ENCODE results near the gene SEMA3D. TPM values are rescaled to one million over a fixed set of nuclear protein-coding genes. Genes with fewer than 3 reads are reported as not detected.

The SEMA3D gene
- total RNA-seq, 4 donors from 2014 or later, result 1.9 to 4.2 (median 2.6) TPM

DNA sequence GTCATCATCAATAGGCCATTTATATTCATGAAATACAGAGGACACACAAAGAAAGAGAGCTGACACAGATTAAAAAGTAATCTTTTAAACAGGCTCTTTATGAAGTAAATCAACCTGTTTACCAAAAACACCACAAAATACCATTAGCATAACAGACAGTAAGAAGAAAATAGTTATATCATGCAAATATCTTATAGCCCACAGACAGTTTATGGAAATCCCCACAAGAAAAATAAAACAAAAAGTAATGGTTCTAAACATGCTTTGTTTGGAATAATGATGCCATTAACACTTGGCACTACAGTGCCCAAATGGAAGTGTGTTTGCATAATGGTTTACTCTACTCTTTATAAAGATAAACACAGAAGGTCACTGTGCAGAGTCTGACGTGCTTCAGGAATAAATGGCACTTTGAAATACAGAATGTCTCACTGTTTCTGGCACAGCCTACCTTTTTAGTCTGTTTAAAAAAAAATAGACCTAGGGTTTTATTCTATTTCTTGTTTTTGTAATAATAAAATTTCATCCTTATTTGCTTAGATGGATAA, 30.1 kb downstream of the SEMA3D start:
- TF ChIP-seq, protein P1, sequence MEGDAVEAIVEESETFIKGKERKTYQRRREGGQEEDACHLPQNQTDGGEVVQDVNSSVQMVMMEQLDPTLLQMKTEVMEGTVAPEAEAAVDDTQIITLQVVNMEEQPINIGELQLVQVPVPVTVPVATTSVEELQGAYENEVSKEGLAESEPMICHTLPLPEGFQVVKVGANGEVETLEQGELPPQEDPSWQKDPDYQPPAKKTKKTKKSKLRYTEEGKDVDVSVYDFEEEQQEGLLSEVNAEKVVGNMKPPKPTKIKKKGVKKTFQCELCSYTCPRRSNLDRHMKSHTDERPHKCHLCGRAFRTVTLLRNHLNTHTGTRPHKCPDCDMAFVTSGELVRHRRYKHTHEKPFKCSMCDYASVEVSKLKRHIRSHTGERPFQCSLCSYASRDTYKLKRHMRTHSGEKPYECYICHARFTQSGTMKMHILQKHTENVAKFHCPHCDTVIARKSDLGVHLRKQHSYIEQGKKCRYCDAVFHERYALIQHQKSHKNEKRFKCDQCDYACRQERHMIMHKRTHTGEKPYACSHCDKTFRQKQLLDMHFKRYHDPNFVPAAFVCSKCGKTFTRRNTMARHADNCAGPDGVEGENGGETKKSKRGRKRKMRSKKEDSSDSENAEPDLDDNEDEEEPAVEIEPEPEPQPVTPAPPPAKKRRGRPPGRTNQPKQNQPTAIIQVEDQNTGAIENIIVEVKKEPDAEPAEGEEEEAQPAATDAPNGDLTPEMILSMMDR (IDR thresholded peaks at IDR 0.05; ENCODE audit: low read depth), result no peak

- TF ChIP-seq, protein P1 (IDR thresholded peaks at IDR 0.05; ENCODE audit: low read depth), result no peak
These were observed 32.4 kb downstream of the SEMA3D start for GRCh38 chr7:85154282-85154937.

DNA sequence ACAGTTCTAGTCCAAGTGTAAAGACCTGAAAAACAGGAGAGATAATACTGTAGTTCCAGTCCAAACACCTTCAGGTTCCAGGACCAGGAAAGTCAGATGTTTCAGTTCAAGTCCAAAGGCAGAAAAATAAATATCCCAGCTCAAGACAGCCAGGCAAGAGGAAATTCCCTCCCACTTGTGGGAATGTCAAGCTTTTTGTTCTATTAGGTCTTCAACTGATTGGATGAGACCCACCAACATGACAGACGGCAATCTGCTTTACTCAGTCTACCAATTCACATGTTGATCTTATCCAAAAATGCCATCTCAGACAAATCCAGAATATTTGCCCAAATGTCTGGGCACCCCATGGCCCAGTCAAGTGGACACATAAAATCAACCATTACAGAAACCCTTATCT, 33.1 kb downstream of the SEMA3D start:
- TF ChIP-seq, protein P1 (IDR thresholded peaks at IDR 0.05; ENCODE audit: low read depth), result no peak

DNA sequence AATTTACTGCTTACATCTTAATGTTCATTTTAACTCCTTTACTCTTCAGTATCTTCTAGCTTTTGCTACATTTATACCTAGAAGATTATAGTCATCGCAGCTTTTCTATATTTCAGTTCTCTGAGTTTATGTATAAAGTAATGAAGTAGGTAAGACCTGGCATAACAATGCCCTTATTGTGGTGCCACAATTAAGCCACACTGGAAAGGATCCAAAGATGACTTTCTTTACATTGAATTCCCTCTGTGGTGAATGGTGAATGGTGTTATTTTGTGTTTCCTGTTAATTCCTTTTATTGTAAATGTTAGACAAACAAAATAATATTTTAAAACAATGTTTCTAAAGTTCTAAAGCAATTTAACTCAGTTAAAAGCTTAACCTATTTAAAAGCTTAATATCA, 36.2 kb downstream of the SEMA3D start:
- TF ChIP-seq, protein P1 (IDR thresholded peaks at IDR 0.05; ENCODE audit: low read depth), result no peak

DNA sequence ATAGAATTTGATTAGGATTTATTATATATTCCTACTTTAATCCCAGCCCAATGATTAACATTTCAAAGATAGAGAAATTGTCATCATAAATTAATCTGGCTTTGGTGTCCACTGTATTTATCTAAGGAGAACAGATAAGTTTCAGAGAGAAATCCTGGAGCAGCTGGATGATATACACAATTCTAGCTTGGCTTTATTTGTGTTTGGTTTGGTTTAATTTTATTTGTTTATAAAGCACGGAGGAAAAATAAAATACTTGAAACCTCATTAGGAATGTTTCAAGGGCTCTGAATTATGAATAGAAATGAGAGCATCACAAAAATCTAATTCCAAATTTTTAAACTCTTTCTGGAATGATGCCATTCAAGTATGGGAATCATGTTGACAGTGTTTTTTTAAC, 42.1 kb downstream of the SEMA3D start:
- TF ChIP-seq, protein P1 (IDR thresholded peaks at IDR 0.05; ENCODE audit: low read depth), result no peak

GRCh38 chr7:85135977-85136376, 50.9 kb downstream of the SEMA3D start:
- TF ChIP-seq, protein P1 (IDR thresholded peaks at IDR 0.05; ENCODE audit: low read depth), result no peak

DNA sequence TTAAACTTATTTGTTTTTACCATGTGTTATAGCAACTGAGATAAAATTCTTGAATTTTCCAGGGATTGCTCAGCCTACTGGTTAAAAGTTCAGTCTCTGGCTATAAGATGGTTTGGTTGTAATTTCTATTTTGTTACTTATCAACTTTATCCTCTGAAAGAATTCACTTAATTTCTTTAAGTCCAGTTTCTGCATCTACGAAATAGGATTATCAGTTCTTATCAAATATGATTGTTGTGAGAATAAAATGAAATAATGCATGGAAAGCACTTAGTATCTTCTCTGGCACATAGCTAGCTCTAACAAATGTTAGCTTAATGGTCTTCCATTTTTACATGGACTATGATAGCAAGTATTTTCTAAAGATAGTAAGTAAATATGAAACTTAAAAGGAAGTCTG, 53.3 kb downstream of the SEMA3D start:
- TF ChIP-seq, protein P1 (IDR thresholded peaks at IDR 0.05; ENCODE audit: low read depth), result no peak
